GM19240 (cell line): ENCODE data around the gene SGTA.

Source experiments
- DNase-seq: peaks from one replicate; pipeline ENCODE4 v3.0.0; 2011; ENCODE audit warnings: low spot score; ENCODE audit not compliant: insufficient read length

SGTA gene

GRCh38 chr19:2755811-2756210 is 27.3 kb downstream of the SGTA start:
- no peak for DNase-seq

GRCh38 chr19:2755448-2755705 is 27.7 kb downstream of the SGTA start:
- no peak for DNase-seq

- no peak for DNase-seq
Measured at GRCh38 chr19:2754659-2755447, 28.2 kb downstream of the SGTA start.

- no peak for DNase-seq
Measured at GRCh38 chr19:2751438-2751830, 31.6 kb downstream of the SGTA start.

GRCh38 chr19:2750808-2751437 is 32.1 kb downstream of the SGTA start:
- no peak for DNase-seq

- DNase-seq: no peak
Measured at GRCh38 chr19:2747349-2747748, 35.7 kb downstream of the SGTA start.

- no peak for DNase-seq
Measured at GRCh38 chr19:2744113-2744512, 39.0 kb downstream of the SGTA start.

- no peak for DNase-seq
Measured at GRCh38 chr19:2743099-2743498, 40.0 kb downstream of the SGTA start.

- DNase-seq: no peak
Measured at GRCh38 chr19:2740314-2740656, 42.8 kb downstream of the SGTA start.

GRCh38 chr19:2739602-2740313 is 43.3 kb downstream of the SGTA start, which contains the start of gene SLC39A3:
Gene SLC39A3 (minus strand): TSS chr19:2740017. CDS start chr19:2737257, 2,760 bp downstream.
- peak; percentile 100 for DNase-seq

- no peak for DNase-seq
Measured at GRCh38 chr19:2736550-2737190, 46.4 kb downstream of the SGTA start.

- no peak for DNase-seq
Measured at GRCh38 chr19:2735374-2735773, 47.7 kb downstream of the SGTA start.

GRCh38 chr19:2734589-2735288 is 48.3 kb downstream of the SGTA start:
- no peak for DNase-seq

GRCh38 chr19:2733930-2734588 is 49.0 kb downstream of the SGTA start:
- no peak for DNase-seq

GRCh38 chr19:2732883-2733282 is 50.2 kb downstream of the SGTA start:
- DNase-seq: no peak

- no peak for DNase-seq
Measured at GRCh38 chr19:2732157-2732725, 50.8 kb downstream of the SGTA start.

GRCh38 chr19:2731181-2731995 is 51.7 kb downstream of the SGTA start:
- DNase-seq: no peak

- DNase-seq: no peak
Measured at GRCh38 chr19:2729943-2730818, 52.9 kb downstream of the SGTA start.
